Liver (tissue), 3 donors: ENCODE data around the gene PLS3.

Experiments
- CTCF ChIP-seq: fragments of 150-350 bp; IDR thresholded peaks from 2 replicates; pipeline ENCODE4 v1.5.1; 2017; ENCODE audit warnings: improper control_type of control experiment, low read depth, low read length; ENCODE audit not compliant: missing input control
- FOXA1 ChIP-seq: IDR thresholded peaks from 2 replicates; pipeline ENCODE4 v1.6.1; 2016; ENCODE audit warnings: antibody characterized with exemption
- JUND ChIP-seq, 2 donors: IDR thresholded peaks; 2 replicates each; pipeline ENCODE4 v1.6.1; 2016; ENCODE audit warnings: antibody characterized with exemption in 2 of 2
- donor health status: healthy.
- donor health status: healthy.

DNA sequence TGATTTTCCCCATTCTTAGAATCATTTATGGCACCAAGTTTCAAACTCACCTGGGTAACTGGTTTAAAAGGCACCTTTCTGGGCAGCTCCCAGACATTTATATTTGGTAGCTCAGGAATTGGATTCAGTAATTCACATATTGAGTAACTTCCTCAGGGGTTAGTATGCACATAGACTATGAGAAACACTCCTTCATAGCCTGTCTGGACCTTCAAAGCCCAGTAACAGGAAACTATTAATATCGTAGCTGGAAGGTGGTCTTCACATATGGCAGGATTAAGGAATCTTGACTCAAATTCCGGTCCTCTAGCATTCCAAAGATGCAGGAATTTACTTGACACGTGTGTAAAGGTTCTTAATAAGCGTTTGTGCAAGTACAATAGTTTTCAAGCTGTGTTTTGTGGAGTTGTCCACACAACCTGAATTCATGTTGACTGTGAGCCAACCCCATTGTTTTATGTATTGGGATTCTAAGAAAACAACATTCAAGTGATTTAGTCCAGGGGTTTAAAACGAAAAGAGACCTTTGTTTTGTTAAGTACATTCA, 78.4 kb downstream of the PLS3 start:
- no peak for TF ChIP-seq FOXA1
- TF ChIP-seq CTCF: no peak
- TF ChIP-seq JUND (IDR thresholded peaks at IDR 0.05): no peak
